Measurements from ENCODE around the gene FGF3.

The FGF3 gene

GRCh38 chr11:69830086-69830485 lies 10.9 kb upstream of the FGF3 start:
- no peaks in the 10 kb centered on the region for H3K36me3 Mint-ChIP-seq (ENCODE audit: low read depth)
- H3K4me1 Mint-ChIP-seq, result peaks cover 58% of the 10 kb centered on the region

GRCh38 chr11:69828971-69829344 lies 9.7 kb upstream of the FGF3 start:
- H3K27me3 Mint-ChIP-seq (ENCODE audit: low read depth, poor library complexity), result peaks cover 16% of the 10 kb centered on the region
- no peak overlapping the region for H3K4me3 Mint-ChIP-seq
- peaks cover 57% of the 10 kb centered on the region for H3K4me1 Mint-ChIP-seq
- peak overlapping the region; percentile 93 for H3K27ac Mint-ChIP-seq
- no peaks in the 10 kb centered on the region for H3K9me3 Mint-ChIP-seq
- no peaks in the 10 kb centered on the region for H3K36me3 Mint-ChIP-seq (ENCODE audit: low read depth)
- DNase-seq, result no peak
- TF ChIP-seq CTCF (IDR thresholded peaks at IDR 0.05), result no peak

More at GRCh38 chr11:69830086-69830485, 10.9 kb upstream of the FGF3 start:
- no peak for DNase-seq
- H3K9me3 Mint-ChIP-seq, result no peaks in the 10 kb centered on the region
- no peak overlapping the region for H3K4me3 Mint-ChIP-seq
- peaks cover 16% of the 10 kb centered on the region for H3K27me3 Mint-ChIP-seq (ENCODE audit: low read depth, poor library complexity)
- TF ChIP-seq CTCF (IDR thresholded peaks at IDR 0.05), result no peak
- no peak overlapping the region for H3K27ac Mint-ChIP-seq

GRCh38 chr11:69828276-69828970 lies 9.2 kb upstream of the FGF3 start:
- no peak for DNase-seq
- H3K4me3 Mint-ChIP-seq, result no peak overlapping the region
- no peaks in the 10 kb centered on the region for H3K36me3 Mint-ChIP-seq (ENCODE audit: low read depth)
- peaks cover 56% of the 10 kb centered on the region for H3K4me1 Mint-ChIP-seq
- peaks cover 16% of the 10 kb centered on the region for H3K27me3 Mint-ChIP-seq (ENCODE audit: low read depth, poor library complexity)
- no peaks in the 10 kb centered on the region for H3K9me3 Mint-ChIP-seq
- TF ChIP-seq CTCF (IDR thresholded peaks at IDR 0.05), result no peak
- peak overlapping the region; percentile 93 for H3K27ac Mint-ChIP-seq

GRCh38 chr11:69826773-69827172 lies 7.6 kb upstream of the FGF3 start:
- TF ChIP-seq CTCF (IDR thresholded peaks at IDR 0.05), result no peak
- H3K4me1 Mint-ChIP-seq, result peaks cover 45% of the 10 kb centered on the region
- peaks cover 21% of the 10 kb centered on the region for H3K27me3 Mint-ChIP-seq (ENCODE audit: low read depth, poor library complexity)
- H3K4me3 Mint-ChIP-seq, result no peak overlapping the region
- no peaks in the 10 kb centered on the region for H3K36me3 Mint-ChIP-seq (ENCODE audit: low read depth)
- no peaks in the 10 kb centered on the region for H3K9me3 Mint-ChIP-seq
- DNase-seq, result no peak
- H3K27ac Mint-ChIP-seq, result no peak overlapping the region

- Mint-ChIP-seq H3K4me3 (no peak overlapping the region), H3K27ac (no peak overlapping the region), H3K9me3 (no peaks in the 10 kb centered on the region), H3K4me1 (peaks cover 45% of the 10 kb centered on the region), H3K36me3 (ENCODE audit: low read depth) (no peaks in the 10 kb centered on the region), H3K27me3 (ENCODE audit: low read depth, poor library complexity) (peaks cover 29% of the 10 kb centered on the region)
- no peak for TF ChIP-seq CTCF (IDR thresholded peaks at IDR 0.05)
- no peak for DNase-seq
Observed at GRCh38 chr11:69825941-69826340, 6.7 kb upstream of the FGF3 start.
